Hematopoietic multipotent progenitor cell treated with erythropoietin and hydrocortisone succinate and interleukin-3 and kit ligand, for 15 days (in vitro differentiated cells): ENCODE results near the gene FOXI1.
"Not testable (repeated sequence)": the region's sequence is repeated elsewhere in the genome, so short reads cannot be mapped to it uniquely, and the experiment has no call there.

Experiments
- DNase-seq: peaks from one replicate; pipeline ENCODE4 v3.0.0-alpha.2; 2015; ENCODE audit warnings: low spot score

Gene FOXI1

GRCh38 chr5:170126626-170127025 is 20.9 kb downstream of the FOXI1 start:
- no peak for DNase-seq

- DNase-seq: no peak
Measured at GRCh38 chr5:170131235-170131634, 25.5 kb downstream of the FOXI1 start.

- no peak for DNase-seq
Measured at GRCh38 chr5:170132269-170132975, 26.7 kb downstream of the FOXI1 start.

- DNase-seq: no peak
Measured at GRCh38 chr5:170132976-170133448, 27.3 kb downstream of the FOXI1 start.

GRCh38 chr5:170135796-170136490 is 30.2 kb downstream of the FOXI1 start:
- DNase-seq: no peak

GRCh38 chr5:170136506-170136905 is 30.8 kb downstream of the FOXI1 start:
- no peak for DNase-seq

GRCh38 chr5:170137694-170138214 is 32.1 kb downstream of the FOXI1 start:
- no peak for DNase-seq

GRCh38 chr5:170138273-170138672 is 32.6 kb downstream of the FOXI1 start:
- no peak for DNase-seq

GRCh38 chr5:170139786-170140335 is 34.2 kb downstream of the FOXI1 start:
- no peak for DNase-seq

- not testable (repeated sequence) for DNase-seq
Measured at GRCh38 chr5:170141196-170141595, 35.5 kb downstream of the FOXI1 start.

GRCh38 chr5:170141636-170142035 is 35.9 kb downstream of the FOXI1 start:
- no peak for DNase-seq

GRCh38 chr5:170142196-170142595 is 36.5 kb downstream of the FOXI1 start:
- no peak for DNase-seq

- DNase-seq: no peak
Measured at GRCh38 chr5:170143091-170143490, 37.4 kb downstream of the FOXI1 start.

- DNase-seq: no peak
Measured at GRCh38 chr5:170143710-170144109, 38.0 kb downstream of the FOXI1 start.

- DNase-seq: no peak
Measured at GRCh38 chr5:170144286-170145023, 38.8 kb downstream of the FOXI1 start.

GRCh38 chr5:170145462-170145861 is 39.8 kb downstream of the FOXI1 start:
- DNase-seq: no peak

- no peak for DNase-seq
Measured at GRCh38 chr5:170147051-170147752, 41.5 kb downstream of the FOXI1 start.

GRCh38 chr5:170147753-170148264 is 42.1 kb downstream of the FOXI1 start:
- no peak for DNase-seq

- DNase-seq: no peak
Measured at GRCh38 chr5:170148430-170149205, 42.9 kb downstream of the FOXI1 start.

GRCh38 chr5:170149206-170149515 is 43.5 kb downstream of the FOXI1 start:
- no peak for DNase-seq

GRCh38 chr5:170150713-170151096 is 45.0 kb downstream of the FOXI1 start:
- DNase-seq: no peak
